Cortex of kidney (tissue), 1 donor: ENCODE measurements around the gene ITGB6.

Experiments used
- DNase-seq: peaks from one replicate; lab custom pipeline; 2025; lab: John Stamatoyannopoulos, UW

Gene ITGB6

GRCh38 chr2:160051371-160051800 is 148.7 kb downstream of the ITGB6 start:
- no peak for DNase-seq

- no peak for DNase-seq
Observed at GRCh38 chr2:160050147-160050546, 149.9 kb downstream of the ITGB6 start.
